GM23338 (cell line): Measurements from ENCODE around the gene IRX5. TPM values are rescaled to one million over a fixed set of nuclear protein-coding genes. Genes with fewer than 3 reads are reported as not detected.

Experiments
- ATAC-seq: fragments of 200-7000 bp; cut with Tn5 transposase; 3 replicates; pipeline ENCODE4 v1.9.1; 2020
- DNase-seq: peaks from one replicate; pipeline ENCODE4 v3.0.0-alpha.2; 2015; ENCODE audit warnings: low spot score
- H2AFZ ChIP-seq: fragments of 200-600 bp; sonication (generic); 2 replicates; pipeline ENCODE4 v1.8.0; 2016; ENCODE audit warnings: antibody characterized with exemption, mild to moderate bottlenecking, moderate library complexity
- H3F3A ChIP-seq: fragments of 200-600 bp; sonication (generic); replicated peaks from 2 replicates; pipeline ENCODE4 v1.8.0; 2017; ENCODE audit warnings: antibody characterized with exemption, mixed run types, low read depth
- H3K27ac ChIP-seq: fragments of 200-600 bp; sonication (generic); 2 replicates; pipeline ENCODE4 v1.6.1; 2016; ENCODE audit warnings: low read depth
- H3K27me3 ChIP-seq: fragments of 200-600 bp; sonication (generic); 2 replicates; pipeline ENCODE4 v1.8.0; 2016; ENCODE audit warnings: mild to moderate bottlenecking, mixed run types, moderate library complexity; ENCODE audit not compliant: insufficient read depth
- H3K36me3 ChIP-seq: fragments of 200-600 bp; sonication (generic); 2 replicates; pipeline ENCODE4 v1.8.0; 2016; ENCODE audit warnings: mild to moderate bottlenecking; ENCODE audit not compliant: insufficient read depth
- H3K4me1 ChIP-seq: fragments of 200-600 bp; sonication (generic); 2 replicates; pipeline ENCODE4 v1.8.0; 2016; ENCODE audit warnings: mild to moderate bottlenecking, moderate library complexity; ENCODE audit not compliant: insufficient read depth
- H3K4me2 ChIP-seq: fragments of 200-600 bp; sonication (generic); 2 replicates; pipeline ENCODE4 v1.7.1; 2017; ENCODE audit warnings: mixed run types
- H3K4me3 ChIP-seq: fragments of 200-600 bp; sonication (generic); 2 replicates; pipeline ENCODE4 v1.6.1; 2016; ENCODE audit warnings: mixed run types
- H3K79me2 ChIP-seq: fragments of 200-600 bp; sonication (generic); replicated peaks from 2 replicates; pipeline ENCODE4 v1.8.0; 2017; ENCODE audit warnings: mild to moderate bottlenecking; ENCODE audit not compliant: insufficient read depth
- H3K9me2 ChIP-seq: fragments of 200-600 bp; sonication (generic); 2 replicates; pipeline ENCODE4 v1.8.0; 2017; ENCODE audit not compliant: insufficient read depth
- H4K20me1 ChIP-seq: fragments of 200-600 bp; sonication (generic); replicated peaks from 2 replicates; pipeline ENCODE4 v1.8.0; 2017; ENCODE audit warnings: mild to moderate bottlenecking; ENCODE audit not compliant: insufficient read depth
- H3K27ac Mint-ChIP-seq: 2 replicates; pipeline ENCODE4 v1.8.0; 2020; ENCODE audit warnings: inconsistent platforms, mild to moderate bottlenecking, moderate library complexity, mixed read lengths
- H3K27me3 Mint-ChIP-seq: 3 replicates; pipeline ENCODE4 v1.8.0; 2022; ENCODE audit warnings: low read depth, mild to moderate bottlenecking, moderate library complexity, mixed read lengths, inconsistent platforms; ENCODE audit not compliant: insufficient read depth, poor library complexity
- H3K36me3 Mint-ChIP-seq: 3 replicates; pipeline ENCODE4 v1.8.0; 2021; ENCODE audit warnings: low read depth, mild to moderate bottlenecking, inconsistent platforms, moderate library complexity, mixed read lengths
- H3K4me1 Mint-ChIP-seq: 3 replicates; pipeline ENCODE4 v1.8.0; 2020; ENCODE audit warnings: mild to moderate bottlenecking, inconsistent platforms, mixed read lengths
- H3K4me3 Mint-ChIP-seq: 3 replicates; pipeline ENCODE4 v1.8.0; 2021; ENCODE audit warnings: moderate library complexity, mild to moderate bottlenecking, inconsistent platforms, mixed read lengths
- H3K9me3 Mint-ChIP-seq: 3 replicates; pipeline ENCODE4 v1.8.0; 2020; ENCODE audit warnings: moderate library complexity, mild to moderate bottlenecking, inconsistent platforms, mixed read lengths
- CREB1 ChIP-seq: fragments of 250-450 bp; sonication (Bioruptor Pico); IDR thresholded peaks from 2 replicates; pipeline ENCODE4 v1.5.0; 2020; ENCODE audit warnings: low read depth, mild to moderate bottlenecking, moderate library complexity
- ETS1 ChIP-seq: IDR thresholded peaks from 2 replicates; pipeline ENCODE4 v1.6.1; 2016; ENCODE audit warnings: antibody characterized with exemption
- EZH2 ChIP-seq: fragments of 200-600 bp; sonication (generic); IDR thresholded peaks from one replicate; pipeline ENCODE4 v1.8.0; 2017; ENCODE audit warnings: antibody characterized with exemption, mild to moderate bottlenecking, low read depth; ENCODE audit not compliant: unreplicated experiment
- EZH2phosphoT487 ChIP-seq: fragments of 200-600 bp; sonication (generic); IDR thresholded peaks from one replicate; pipeline ENCODE4 v1.8.1; 2018; ENCODE audit warnings: antibody characterized with exemption; ENCODE audit not compliant: unreplicated experiment
- JUNB ChIP-seq: IDR thresholded peaks from one replicate; pipeline ENCODE4 v1.6.1; 2016; ENCODE audit warnings: antibody characterized with exemption; ENCODE audit not compliant: unreplicated experiment
- NANOG ChIP-seq: IDR thresholded peaks from 2 replicates; pipeline ENCODE4 v1.6.1; 2016; ENCODE audit warnings: antibody characterized with exemption, borderline replicate concordance
- POLR2AphosphoS5 ChIP-seq: IDR thresholded peaks from 2 replicates; pipeline ENCODE4 v1.6.1; 2016; ENCODE audit warnings: antibody characterized with exemption, low read depth
- STAT1 ChIP-seq: IDR thresholded peaks from one replicate; pipeline ENCODE4 v1.6.1; 2016; ENCODE audit warnings: antibody characterized with exemption; ENCODE audit not compliant: unreplicated experiment
- ZNF114 ChIP-seq: fragments of 250-450 bp; sonication (Bioruptor Pico); IDR thresholded peaks from 2 replicates; pipeline ENCODE4 v1.5.0; 2020; ENCODE audit warnings: mild to moderate bottlenecking, moderate library complexity
- ZNF331 ChIP-seq: fragments of 250-450 bp; sonication (Bioruptor Pico); IDR thresholded peaks from 2 replicates; pipeline ENCODE4 v1.5.0; 2020; ENCODE audit warnings: low read depth, mild to moderate bottlenecking, moderate library complexity
- ZNF462 ChIP-seq: fragments of 250-450 bp; sonication (Bioruptor Pico); IDR thresholded peaks from 2 replicates; pipeline ENCODE4 v1.5.0; 2020; ENCODE audit warnings: mild to moderate bottlenecking, moderate library complexity
- polyA plus RNA-seq: library from polyadenylated mRNA; unstranded; fragments of >200 nt; fragmentation: Nextera tagmentation; extraction: Ambion mirVana; gene quantifications from 2 replicates; pipeline ENCODE4 v1.2.1, GENCODE V29; 2016
- total RNA-seq: library from RNA; depleted of rRNA; stranded (reverse); fragments of >200 nt; shearing (Covaris generic); gene quantifications from 2 replicates; pipeline ENCODE4 v1.2.3, GENCODE V29; 2014
- TF ChIP-seq, protein P1 (sequence below): IDR thresholded peaks from one replicate; pipeline ENCODE4 v1.6.1; 2018; ENCODE audit warnings: antibody characterized with exemption; ENCODE audit not compliant: unreplicated experiment
- TF ChIP-seq, protein P2 (sequence below), 2 experiments: fragments of 200-600 bp in 1 of 2; sonication (generic) in 1 of 2; conservative IDR thresholded peaks; 2 replicates each; pipeline versions ENCODE4 v1.5.1 to v1.6.1; 2016 to 2017; ENCODE audit warnings: antibody characterized with exemption in 2 of 2, low read depth in 2 of 2, mild to moderate bottlenecking in 2 of 2, moderate library complexity in 1 of 2

The IRX5 gene
- total and polyA plus RNA-seq, 2 experiments from 2014 or later: 0.07 to 0.39 TPM

DNA sequence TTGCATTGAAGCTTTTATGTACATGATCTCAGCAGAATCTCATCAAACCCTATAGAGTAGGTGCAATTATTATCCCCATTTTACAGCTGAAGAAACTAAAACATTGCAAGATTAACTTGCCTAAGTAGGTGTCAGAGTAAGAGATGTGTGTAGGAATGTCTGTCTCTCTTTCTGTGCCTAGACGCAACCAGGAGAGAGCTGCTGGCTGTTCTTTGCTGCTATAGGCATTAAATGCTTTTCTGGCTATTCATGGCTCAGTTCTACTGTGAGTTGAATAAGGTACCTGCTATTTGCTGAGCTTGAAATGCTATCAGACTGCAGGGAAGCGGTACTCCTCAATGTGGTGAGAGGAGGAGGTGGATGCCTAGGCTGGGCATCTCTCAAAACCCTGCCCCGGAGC is 17.0 kb downstream of the IRX5 start:
- DNase-seq: no peak
- Histone ChIP-seq H3F3A (no peaks in the 10 kb centered on the region), H3K79me2 (no peaks in the 10 kb centered on the region), H4K20me1 (no peaks in the 10 kb centered on the region), H3K9me2 (peaks cover 2% of the 10 kb centered on the region; the same call in 1 of the 2 replicates), H3K27me3 (peaks cover 14% of the 10 kb centered on the region), H3K4me3 (no peak overlapping the region), H3K4me1 (peaks cover 6% of the 10 kb centered on the region), H3K4me2 (no peak overlapping the region), H2AFZ (no peak overlapping the region), H3K27ac (no peak overlapping the region), H3K36me3 (no peaks in the 10 kb centered on the region)
- peaks cover 18% of the 10 kb centered on the region for H3K27me3 Mint-ChIP-seq
- H3K27ac Mint-ChIP-seq: no peak overlapping the region
- H3K4me1 Mint-ChIP-seq: peaks cover 7% of the 10 kb centered on the region; the same call in 2 of the 3 replicates
- H3K36me3 Mint-ChIP-seq: no peaks in the 10 kb centered on the region
- TF ChIP-seq STAT1: no peak
- TF ChIP-seq, protein P1, sequence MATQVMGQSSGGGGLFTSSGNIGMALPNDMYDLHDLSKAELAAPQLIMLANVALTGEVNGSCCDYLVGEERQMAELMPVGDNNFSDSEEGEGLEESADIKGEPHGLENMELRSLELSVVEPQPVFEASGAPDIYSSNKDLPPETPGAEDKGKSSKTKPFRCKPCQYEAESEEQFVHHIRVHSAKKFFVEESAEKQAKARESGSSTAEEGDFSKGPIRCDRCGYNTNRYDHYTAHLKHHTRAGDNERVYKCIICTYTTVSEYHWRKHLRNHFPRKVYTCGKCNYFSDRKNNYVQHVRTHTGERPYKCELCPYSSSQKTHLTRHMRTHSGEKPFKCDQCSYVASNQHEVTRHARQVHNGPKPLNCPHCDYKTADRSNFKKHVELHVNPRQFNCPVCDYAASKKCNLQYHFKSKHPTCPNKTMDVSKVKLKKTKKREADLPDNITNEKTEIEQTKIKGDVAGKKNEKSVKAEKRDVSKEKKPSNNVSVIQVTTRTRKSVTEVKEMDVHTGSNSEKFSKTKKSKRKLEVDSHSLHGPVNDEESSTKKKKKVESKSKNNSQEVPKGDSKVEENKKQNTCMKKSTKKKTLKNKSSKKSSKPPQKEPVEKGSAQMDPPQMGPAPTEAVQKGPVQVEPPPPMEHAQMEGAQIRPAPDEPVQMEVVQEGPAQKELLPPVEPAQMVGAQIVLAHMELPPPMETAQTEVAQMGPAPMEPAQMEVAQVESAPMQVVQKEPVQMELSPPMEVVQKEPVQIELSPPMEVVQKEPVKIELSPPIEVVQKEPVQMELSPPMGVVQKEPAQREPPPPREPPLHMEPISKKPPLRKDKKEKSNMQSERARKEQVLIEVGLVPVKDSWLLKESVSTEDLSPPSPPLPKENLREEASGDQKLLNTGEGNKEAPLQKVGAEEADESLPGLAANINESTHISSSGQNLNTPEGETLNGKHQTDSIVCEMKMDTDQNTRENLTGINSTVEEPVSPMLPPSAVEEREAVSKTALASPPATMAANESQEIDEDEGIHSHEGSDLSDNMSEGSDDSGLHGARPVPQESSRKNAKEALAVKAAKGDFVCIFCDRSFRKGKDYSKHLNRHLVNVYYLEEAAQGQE: no peak
- TF ChIP-seq ZNF462 (CRISPR knock-in tag): no peak
- no peak for TF ChIP-seq POLR2AphosphoS5
- TF ChIP-seq ETS1: no peak
- no peak for TF ChIP-seq ZNF114 (CRISPR knock-in tag)
- no peak for TF ChIP-seq JUNB
- TF ChIP-seq CREB1 (CRISPR knock-in tag): no peak
- TF ChIP-seq, protein P2, sequence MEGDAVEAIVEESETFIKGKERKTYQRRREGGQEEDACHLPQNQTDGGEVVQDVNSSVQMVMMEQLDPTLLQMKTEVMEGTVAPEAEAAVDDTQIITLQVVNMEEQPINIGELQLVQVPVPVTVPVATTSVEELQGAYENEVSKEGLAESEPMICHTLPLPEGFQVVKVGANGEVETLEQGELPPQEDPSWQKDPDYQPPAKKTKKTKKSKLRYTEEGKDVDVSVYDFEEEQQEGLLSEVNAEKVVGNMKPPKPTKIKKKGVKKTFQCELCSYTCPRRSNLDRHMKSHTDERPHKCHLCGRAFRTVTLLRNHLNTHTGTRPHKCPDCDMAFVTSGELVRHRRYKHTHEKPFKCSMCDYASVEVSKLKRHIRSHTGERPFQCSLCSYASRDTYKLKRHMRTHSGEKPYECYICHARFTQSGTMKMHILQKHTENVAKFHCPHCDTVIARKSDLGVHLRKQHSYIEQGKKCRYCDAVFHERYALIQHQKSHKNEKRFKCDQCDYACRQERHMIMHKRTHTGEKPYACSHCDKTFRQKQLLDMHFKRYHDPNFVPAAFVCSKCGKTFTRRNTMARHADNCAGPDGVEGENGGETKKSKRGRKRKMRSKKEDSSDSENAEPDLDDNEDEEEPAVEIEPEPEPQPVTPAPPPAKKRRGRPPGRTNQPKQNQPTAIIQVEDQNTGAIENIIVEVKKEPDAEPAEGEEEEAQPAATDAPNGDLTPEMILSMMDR (conservative IDR thresholded peaks at IDR 0.05; ENCODE audit: low read depth in 2 of 2): no peak
- no peak for TF ChIP-seq EZH2phosphoT487
- no peak for TF ChIP-seq ZNF331
- TF ChIP-seq NANOG: no peak
- TF ChIP-seq EZH2: no peak
- H3K9me3 Mint-ChIP-seq: no peaks in the 10 kb centered on the region; the same call in 2 of the 3 replicates
- ATAC-seq: no peak
- no peak overlapping the region for H3K4me3 Mint-ChIP-seq
